Spleen (tissue), 7 donors: ENCODE measurements around the gene PEX26.

ENCODE experiments used
- POLR2A ChIP-seq, 3 donors: fragments of 450-650 bp; IDR thresholded peaks; one replicate each; pipeline ENCODE4 v1.5.1; 2017; ENCODE audit warnings: antibody characterized with exemption in 3 of 3, mild to moderate bottlenecking in 1 of 3
- POLR2AphosphoS5 ChIP-seq, 3 donors: sonication (generic); formaldehyde crosslinking; IDR thresholded peaks; one replicate each; pipeline ENCODE4 v1.5.1; 2017; ENCODE audit warnings: antibody characterized with exemption in 3 of 3
- TF ChIP-seq, protein P1 (sequence below), 11 experiments: fragments of 200-600 bp in 7 of 11; fragments of 450-650 bp in 4 of 11; sonication (generic) in 4 of 11; IDR thresholded peaks in 8 of 11; conservative IDR thresholded peaks in 3 of 11; 1 replicate in 7 of 11; 2 replicates in 4 of 11; pipeline versions ENCODE4 v1.4.0 to v1.8.0; 2016 to 2021; ENCODE audit warnings: antibody characterized with exemption in 11 of 11, inconsistent platforms in 4 of 11, mild to moderate bottlenecking in 1 of 11
- donor health status: DM: no; HTN: no; CAD: no; lungs with moderate emphysema.
- donor health status: DM: no; HTN: no; CAD: no.
- donor health status: DM: no; HTN: no; CAD: no.

DNA sequence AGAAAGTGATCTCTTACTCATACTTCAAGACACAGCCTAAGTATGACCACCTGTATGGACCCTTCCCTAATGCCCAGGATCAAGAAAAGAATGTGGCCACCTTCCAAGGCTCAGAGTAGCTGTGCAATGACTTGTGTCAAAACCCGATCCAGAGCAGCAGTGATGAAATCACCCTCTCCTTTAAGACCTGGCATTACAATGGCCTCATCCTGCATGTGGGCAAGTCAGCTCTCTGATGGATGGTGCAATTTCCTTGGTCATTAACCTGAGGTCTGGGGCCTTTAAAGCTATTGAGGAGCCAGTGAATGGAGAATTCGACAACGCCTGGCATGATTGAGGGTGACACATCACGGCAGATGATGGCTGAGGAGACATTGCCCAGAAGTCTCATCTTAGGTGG, 23.7 kb downstream of the PEX26 start:
- TF ChIP-seq, protein P1, sequence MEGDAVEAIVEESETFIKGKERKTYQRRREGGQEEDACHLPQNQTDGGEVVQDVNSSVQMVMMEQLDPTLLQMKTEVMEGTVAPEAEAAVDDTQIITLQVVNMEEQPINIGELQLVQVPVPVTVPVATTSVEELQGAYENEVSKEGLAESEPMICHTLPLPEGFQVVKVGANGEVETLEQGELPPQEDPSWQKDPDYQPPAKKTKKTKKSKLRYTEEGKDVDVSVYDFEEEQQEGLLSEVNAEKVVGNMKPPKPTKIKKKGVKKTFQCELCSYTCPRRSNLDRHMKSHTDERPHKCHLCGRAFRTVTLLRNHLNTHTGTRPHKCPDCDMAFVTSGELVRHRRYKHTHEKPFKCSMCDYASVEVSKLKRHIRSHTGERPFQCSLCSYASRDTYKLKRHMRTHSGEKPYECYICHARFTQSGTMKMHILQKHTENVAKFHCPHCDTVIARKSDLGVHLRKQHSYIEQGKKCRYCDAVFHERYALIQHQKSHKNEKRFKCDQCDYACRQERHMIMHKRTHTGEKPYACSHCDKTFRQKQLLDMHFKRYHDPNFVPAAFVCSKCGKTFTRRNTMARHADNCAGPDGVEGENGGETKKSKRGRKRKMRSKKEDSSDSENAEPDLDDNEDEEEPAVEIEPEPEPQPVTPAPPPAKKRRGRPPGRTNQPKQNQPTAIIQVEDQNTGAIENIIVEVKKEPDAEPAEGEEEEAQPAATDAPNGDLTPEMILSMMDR (IDR thresholded peaks at IDR 0.05 in 8 of 11, conservative IDR thresholded peaks at IDR 0.05 in 3 of 11) = no peak
- TF ChIP-seq POLR2A (IDR thresholded peaks at IDR 0.05) = no peak
- no peak for TF ChIP-seq POLR2AphosphoS5 (IDR thresholded peaks at IDR 0.05)
